ENCODE results near the gene SYPL1.

The SYPL1 gene

DNA sequence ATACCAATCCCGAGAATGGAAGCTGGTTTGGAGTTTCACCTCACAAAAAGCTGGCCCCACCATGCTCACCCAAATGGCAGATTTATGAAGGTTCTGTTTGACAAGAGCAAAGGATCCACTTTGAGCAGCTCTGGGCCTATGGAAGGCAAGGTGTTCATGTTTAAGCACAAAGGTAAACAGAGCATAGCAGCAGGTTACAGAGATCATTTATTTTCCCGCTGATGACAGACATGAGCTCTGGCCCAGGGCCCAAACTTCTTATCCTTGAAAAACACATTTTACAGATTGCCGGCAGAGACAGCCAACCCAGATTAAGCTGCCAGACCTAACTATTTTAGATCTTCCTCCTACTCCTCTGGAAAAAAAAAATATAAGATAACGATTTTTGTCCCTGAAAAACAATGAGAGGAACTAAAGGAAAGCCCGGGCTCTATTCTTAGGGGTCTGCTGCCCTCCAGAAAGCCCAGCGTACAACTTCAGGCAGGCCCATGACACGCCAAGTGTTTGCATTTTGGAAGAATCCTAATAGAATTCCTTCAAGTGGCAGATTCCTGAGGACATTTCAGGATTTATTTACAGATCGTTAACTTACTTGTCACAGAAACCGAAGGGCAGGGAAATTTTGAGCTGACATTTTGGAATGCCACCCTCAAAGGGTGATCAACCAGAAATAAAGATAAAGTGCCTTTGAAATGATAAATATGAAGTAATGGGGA, 40.0 kb downstream of the SYPL1 start (continued):
- peak; percentile 61 for TF ChIP-seq ZBTB20 (tag by site-specific recombination; IDR thresholded peaks at IDR 0.05)
- TF ChIP-seq SCRT1 (tag by site-specific recombination; IDR thresholded peaks at IDR 0.05; ENCODE audit: borderline replicate concordance) = no peak
- TF ChIP-seq OSR2 (tag by site-specific recombination; IDR thresholded peaks at IDR 0.05) = no peak; the same call in 1 of the 2 replicates
- TF ChIP-seq ZNF514 (tag by site-specific recombination; IDR thresholded peaks at IDR 0.05) = no peak
- TF ChIP-seq ZBTB26 (tag by site-specific recombination; optimal IDR thresholded peaks at IDR 0.05) = no peak
- peak; percentile 65 for TF ChIP-seq ZBTB17 (tag by site-specific recombination; IDR thresholded peaks at IDR 0.05)
- TF ChIP-seq ZNF274 (IDR thresholded peaks at IDR 0.05; ENCODE audit: low read length) = no peak
- TF ChIP-seq ZNF274 (tag by site-specific recombination; IDR thresholded peaks at IDR 0.05; ENCODE audit: borderline replicate concordance) = no peak
- TF ChIP-seq ZNF521 (tag by site-specific recombination; IDR thresholded peaks at IDR 0.05) = no peak
- TF ChIP-seq ZBTB7A (tag by site-specific recombination; IDR thresholded peaks at IDR 0.05; ENCODE audit: low read depth) = no peak
- TF ChIP-seq HOXA7 (CRISPR knock-in tag; IDR thresholded peaks at IDR 0.05; ENCODE audit: borderline replicate concordance) = no peak
- TF ChIP-seq AEBP2 (tag by site-specific recombination; IDR thresholded peaks at IDR 0.05; ENCODE audit: borderline replicate concordance) = no peak
- no peak for TF ChIP-seq EGR2 (tag by site-specific recombination; IDR thresholded peaks at IDR 0.05; ENCODE audit: low read depth)
- TF ChIP-seq ELK4 (IDR thresholded peaks at IDR 0.05; ENCODE audit: borderline replicate concordance, low read depth, low read length) = no peak
- TF ChIP-seq ZBTB1 (tag by site-specific recombination; IDR thresholded peaks at IDR 0.05) = no peak
- TF ChIP-seq ZNF366 (tag by site-specific recombination; conservative IDR thresholded peaks at IDR 0.05) = 0 out of 2 replicates have a peak, but pooled peaks have one; percentile 16
- TF ChIP-seq, protein P1, sequence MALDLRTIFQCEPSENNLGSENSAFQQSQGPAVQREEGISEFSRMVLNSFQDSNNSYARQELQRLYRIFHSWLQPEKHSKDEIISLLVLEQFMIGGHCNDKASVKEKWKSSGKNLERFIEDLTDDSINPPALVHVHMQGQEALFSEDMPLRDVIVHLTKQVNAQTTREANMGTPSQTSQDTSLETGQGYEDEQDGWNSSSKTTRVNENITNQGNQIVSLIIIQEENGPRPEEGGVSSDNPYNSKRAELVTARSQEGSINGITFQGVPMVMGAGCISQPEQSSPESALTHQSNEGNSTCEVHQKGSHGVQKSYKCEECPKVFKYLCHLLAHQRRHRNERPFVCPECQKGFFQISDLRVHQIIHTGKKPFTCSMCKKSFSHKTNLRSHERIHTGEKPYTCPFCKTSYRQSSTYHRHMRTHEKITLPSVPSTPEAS (tag by site-specific recombination; IDR thresholded peaks at IDR 0.05) = no peak
- TF ChIP-seq ZNF513 (tag by site-specific recombination; IDR thresholded peaks at IDR 0.05) = no peak
- TF ChIP-seq SCRT2 (tag by site-specific recombination; IDR thresholded peaks at IDR 0.05) = 0 out of 2 replicates have a peak, but pooled peaks have one; percentile 48
- no peak for TF ChIP-seq ZNF645 (tag by site-specific recombination; IDR thresholded peaks at IDR 0.05)
- TF ChIP-seq ZNF501 (tag by site-specific recombination; IDR thresholded peaks at IDR 0.05) = no peak
- no peak for TF ChIP-seq TSHZ1 (tag by site-specific recombination; IDR thresholded peaks at IDR 0.05; ENCODE audit: borderline replicate concordance)
- TF ChIP-seq ZXDB (tag by site-specific recombination; IDR thresholded peaks at IDR 0.05) = no peak
- TF ChIP-seq ZNF292 (tag by site-specific recombination; IDR thresholded peaks at IDR 0.05; ENCODE audit: borderline replicate concordance, low read depth) = no peak
- peak; percentile 88 for TF ChIP-seq PRDM6 (tag by site-specific recombination; IDR thresholded peaks at IDR 0.05)
- no peak for TF ChIP-seq HOXD13 (CRISPR knock-in tag; IDR thresholded peaks at IDR 0.05; ENCODE audit: borderline replicate concordance)

All from HEK293 (cell line).